BE2C (cell line): ENCODE data around the gene PEX10.

Experiments used
- DNase-seq: peaks from one replicate; pipeline ENCODE4 v3.0.0-alpha.2; 2020
- H3K27me3 ChIP-seq: fragments of 250-450 bp; sonication (Bioruptor Pico); 2 replicates; pipeline ENCODE4 v1.5.1; 2020; ENCODE audit warnings: mild to moderate bottlenecking
- H3K36me3 ChIP-seq: fragments of 250-450 bp; sonication (Bioruptor Pico); 2 replicates; pipeline ENCODE4 v1.5.1; 2020; ENCODE audit warnings: mild to moderate bottlenecking
- H3K4me1 ChIP-seq: fragments of 250-450 bp; sonication (Bioruptor Pico); 2 replicates; pipeline ENCODE4 v1.5.1; 2020
- H3K4me3 ChIP-seq: 2 replicates; pipeline ENCODE4 v1.5.1; 2011; ENCODE audit warnings: low read depth, low read length
- H3K9me3 ChIP-seq: fragments of 250-450 bp; sonication (Bioruptor Pico); 2 replicates; pipeline ENCODE4 v1.5.1; 2020
- CTCF ChIP-seq: IDR thresholded peaks from 2 replicates; pipeline ENCODE4 v1.5.1; 2012; ENCODE audit warnings: mild to moderate bottlenecking, low read depth, low read length

PEX10 gene

GRCh38 chr1:2403273-2403672, 9.1 kb downstream of the PEX10 start:
- Histone ChIP-seq H3K36me3 (peaks cover 11% of the 10 kb centered on the region), H3K27me3 (no peaks in the 10 kb centered on the region), H3K4me3 (no peak overlapping the region), H3K9me3 (no peaks in the 10 kb centered on the region), H3K4me1 (no peaks in the 10 kb centered on the region)
- no peak for TF ChIP-seq CTCF
- no peak for DNase-seq

GRCh38 chr1:2402420-2402819, 9.9 kb downstream of the PEX10 start:
- Histone ChIP-seq H3K27me3 (no peaks in the 10 kb centered on the region), H3K36me3 (peaks cover 11% of the 10 kb centered on the region), H3K4me1 (no peaks in the 10 kb centered on the region), H3K4me3 (no peak overlapping the region), H3K9me3 (no peaks in the 10 kb centered on the region)
- no peak for TF ChIP-seq CTCF
- DNase-seq, result no peak

- H3K4me3 ChIP-seq, result no peak overlapping the region
- DNase-seq, result no peak
- peaks cover 11% of the 10 kb centered on the region for H3K36me3 ChIP-seq
- no peaks in the 10 kb centered on the region for H3K9me3 ChIP-seq
- H3K4me1 ChIP-seq, result no peaks in the 10 kb centered on the region
- TF ChIP-seq CTCF, result no peak
- no peaks in the 10 kb centered on the region for H3K27me3 ChIP-seq
Observed at GRCh38 chr1:2400950-2401649, 11.3 kb downstream of the PEX10 start.

GRCh38 chr1:2400576-2400909, 11.8 kb downstream of the PEX10 start:
- Histone ChIP-seq H3K36me3 (peaks cover 11% of the 10 kb centered on the region), H3K4me1 (no peaks in the 10 kb centered on the region), H3K27me3 (no peaks in the 10 kb centered on the region), H3K9me3 (no peaks in the 10 kb centered on the region), H3K4me3 (no peak overlapping the region)
- no peak for DNase-seq
- no peak for TF ChIP-seq CTCF

- DNase-seq, result no peak
- Histone ChIP-seq H3K36me3 (peaks cover 11% of the 10 kb centered on the region), H3K4me3 (no peak overlapping the region), H3K9me3 (no peaks in the 10 kb centered on the region), H3K27me3 (no peaks in the 10 kb centered on the region), H3K4me1 (no peaks in the 10 kb centered on the region)
- TF ChIP-seq CTCF, result no peak
Observed at GRCh38 chr1:2399890-2400575, 12.3 kb downstream of the PEX10 start.

GRCh38 chr1:2398871-2399270, 13.5 kb downstream of the PEX10 start:
- H3K36me3 ChIP-seq, result peaks cover 8% of the 10 kb centered on the region
- no peaks in the 10 kb centered on the region for H3K27me3 ChIP-seq
- H3K9me3 ChIP-seq, result no peaks in the 10 kb centered on the region
- no peak for TF ChIP-seq CTCF
- no peak for DNase-seq
- no peaks in the 10 kb centered on the region for H3K4me1 ChIP-seq
- no peak overlapping the region for H3K4me3 ChIP-seq
